Hepatocyte (in vitro differentiated cells): ENCODE results near the gene KIF7. TPM values are rescaled to one million over a fixed set of nuclear protein-coding genes. Genes with fewer than 3 reads are reported as not detected.

Experiments
- DNase-seq: peaks from one replicate; pipeline ENCODE4 v3.0.0-alpha.2; 2016; ENCODE audit warnings: low spot score
- H2AFZ ChIP-seq: fragments of 200-600 bp; sonication (generic); 2 replicates; pipeline ENCODE4 v1.6.0; 2016; ENCODE audit warnings: antibody characterized with exemption, mild to moderate bottlenecking
- H3K27ac ChIP-seq: fragments of 200-600 bp; sonication (generic); 2 replicates; pipeline ENCODE4 v1.5.1; 2016; ENCODE audit warnings: mild to moderate bottlenecking
- H3K27me3 ChIP-seq: fragments of 200-600 bp; sonication (generic); 2 replicates; pipeline ENCODE4 v1.6.1; 2016
- H3K36me3 ChIP-seq: fragments of 200-600 bp; sonication (generic); replicated peaks from 2 replicates; pipeline ENCODE4 v1.5.1; 2016; ENCODE audit warnings: low read depth; ENCODE audit not compliant: insufficient read depth
- H3K4me1 ChIP-seq: fragments of 200-600 bp; sonication (generic); 2 replicates; pipeline ENCODE4 v1.5.1; 2016; ENCODE audit warnings: mild to moderate bottlenecking, moderate library complexity; ENCODE audit not compliant: insufficient read depth
- H3K4me2 ChIP-seq: fragments of 200-600 bp; sonication (generic); 2 replicates; pipeline ENCODE4 v1.6.0; 2016
- H3K4me3 ChIP-seq: fragments of 200-600 bp; sonication (generic); 2 replicates; pipeline ENCODE4 v1.5.1; 2016; ENCODE audit warnings: mild to moderate bottlenecking
- H3K79me2 ChIP-seq: fragments of 200-600 bp; sonication (generic); 2 replicates; pipeline ENCODE4 v1.6.0; 2017; ENCODE audit warnings: mild to moderate bottlenecking
- H3K9me2 ChIP-seq: fragments of 200-600 bp; sonication (generic); replicated peaks from 2 replicates; pipeline ENCODE4 v1.6.0; 2017; ENCODE audit warnings: mild to moderate bottlenecking; ENCODE audit not compliant: insufficient read depth
- H3K9me3 ChIP-seq: fragments of 200-600 bp; sonication (generic); 2 replicates; pipeline ENCODE4 v1.5.1; 2016; ENCODE audit warnings: low read depth, mild to moderate bottlenecking
- H4K20me1 ChIP-seq: fragments of 200-600 bp; sonication (generic); 2 replicates; pipeline ENCODE4 v1.6.0; 2016; ENCODE audit warnings: mild to moderate bottlenecking; ENCODE audit not compliant: insufficient read depth, poor library complexity, severe bottlenecking
- EZH2 ChIP-seq: fragments of 200-600 bp; sonication (generic); IDR thresholded peaks from 2 replicates; pipeline ENCODE4 v1.6.1; 2016; ENCODE audit warnings: antibody characterized with exemption, mild to moderate bottlenecking, borderline replicate concordance
- EZH2phosphoT487 ChIP-seq: fragments of 200-600 bp; sonication (generic); IDR thresholded peaks from one replicate; pipeline ENCODE4 v1.6.1; 2018; ENCODE audit warnings: antibody characterized with exemption, mild to moderate bottlenecking, low read depth, moderate library complexity; ENCODE audit not compliant: unreplicated experiment, severe bottlenecking
- WGBS: methylation state at CpG from one replicate; pipeline ENCODE4 v1.1.6; 2016; ENCODE audit warnings: low lambda C conversion rate; ENCODE audit errors: missing lambda C conversion rate; 5-methylcytosine and 5-hydroxymethylcytosine counted together
- polyA plus RNA-seq: library from polyadenylated mRNA; unstranded; fragments of >200 nt; fragmentation: Nextera tagmentation; extraction: Ambion mirVana; gene quantifications from 2 replicates; pipeline ENCODE4 v1.2.1, GENCODE V29; 2016
- total RNA-seq: library from RNA; depleted of rRNA; stranded (reverse); fragments of >200 nt; gene quantifications from 2 replicates; pipeline ENCODE4 v1.2.3, GENCODE V29; 2014
- TF ChIP-seq, protein P1 (sequence below): fragments of 200-600 bp; sonication (generic); IDR thresholded peaks from 2 replicates; pipeline ENCODE4 v1.5.1; 2016; ENCODE audit warnings: antibody characterized with exemption, mild to moderate bottlenecking; ENCODE audit not compliant: poor library complexity

Gene KIF7
- total and polyA plus RNA-seq, 2 experiments from 2014 or later, result 3.1 to 5.3 TPM

DNA sequence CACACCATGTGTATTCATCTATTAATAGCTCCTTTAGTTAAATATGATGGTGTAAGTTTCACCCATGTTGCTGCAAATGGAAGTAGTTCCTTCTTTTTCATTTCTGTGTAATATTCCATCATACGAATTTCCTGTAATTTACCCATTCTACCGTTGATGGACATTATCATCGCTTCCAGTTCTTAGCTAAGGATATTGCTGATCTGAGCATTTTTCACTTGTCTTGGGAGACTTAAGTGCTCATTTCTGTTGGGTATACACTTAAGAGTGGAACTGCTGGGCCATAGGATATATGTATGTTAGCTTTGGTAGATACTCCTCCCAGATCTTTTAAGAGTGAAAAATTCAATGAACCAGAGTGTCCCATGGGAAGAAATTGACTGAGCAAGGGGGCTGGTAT is 12.9 kb upstream of the KIF7 start:
- TF ChIP-seq, protein P1, sequence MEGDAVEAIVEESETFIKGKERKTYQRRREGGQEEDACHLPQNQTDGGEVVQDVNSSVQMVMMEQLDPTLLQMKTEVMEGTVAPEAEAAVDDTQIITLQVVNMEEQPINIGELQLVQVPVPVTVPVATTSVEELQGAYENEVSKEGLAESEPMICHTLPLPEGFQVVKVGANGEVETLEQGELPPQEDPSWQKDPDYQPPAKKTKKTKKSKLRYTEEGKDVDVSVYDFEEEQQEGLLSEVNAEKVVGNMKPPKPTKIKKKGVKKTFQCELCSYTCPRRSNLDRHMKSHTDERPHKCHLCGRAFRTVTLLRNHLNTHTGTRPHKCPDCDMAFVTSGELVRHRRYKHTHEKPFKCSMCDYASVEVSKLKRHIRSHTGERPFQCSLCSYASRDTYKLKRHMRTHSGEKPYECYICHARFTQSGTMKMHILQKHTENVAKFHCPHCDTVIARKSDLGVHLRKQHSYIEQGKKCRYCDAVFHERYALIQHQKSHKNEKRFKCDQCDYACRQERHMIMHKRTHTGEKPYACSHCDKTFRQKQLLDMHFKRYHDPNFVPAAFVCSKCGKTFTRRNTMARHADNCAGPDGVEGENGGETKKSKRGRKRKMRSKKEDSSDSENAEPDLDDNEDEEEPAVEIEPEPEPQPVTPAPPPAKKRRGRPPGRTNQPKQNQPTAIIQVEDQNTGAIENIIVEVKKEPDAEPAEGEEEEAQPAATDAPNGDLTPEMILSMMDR, result no peak
- no peak for TF ChIP-seq EZH2phosphoT487
- TF ChIP-seq EZH2, result no peak
- Histone ChIP-seq H3K4me3 (no peak overlapping the region), H3K27ac (no peak overlapping the region)

DNA sequence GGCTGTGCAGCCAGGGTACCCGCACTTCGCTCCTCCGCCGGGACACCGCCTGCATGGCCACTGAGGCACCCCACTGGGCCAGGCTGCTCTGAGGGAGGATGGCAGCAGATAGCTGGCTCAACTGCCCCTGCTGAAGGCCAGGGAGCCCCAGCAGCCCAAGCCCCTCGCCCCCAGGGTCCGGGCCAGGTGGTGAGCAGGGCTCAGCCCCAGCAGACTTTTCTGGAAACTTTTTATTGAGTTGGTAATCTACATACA is 12.4 kb upstream of the KIF7 start:
- no peak overlapping the region for H3K4me2 ChIP-seq
- peaks cover 12% of the 10 kb centered on the region for H3K4me1 ChIP-seq
- no peak for DNase-seq
- no peak overlapping the region for H2AFZ ChIP-seq
- H3K9me3 ChIP-seq, result no peaks in the 10 kb centered on the region
- no peak overlapping the region for H3K27ac ChIP-seq
- H4K20me1 ChIP-seq, result no peaks in the 10 kb centered on the region
- no peaks in the 10 kb centered on the region for H3K9me2 ChIP-seq
- 95% methylated on average over 7 of the region's 7 CpGs for WGBS
- H3K79me2 ChIP-seq, result no peaks in the 10 kb centered on the region
- TF ChIP-seq, protein P1, result no peak
- TF ChIP-seq EZH2phosphoT487 (no peak), EZH2 (no peak)
- H3K27me3 ChIP-seq, result no peaks in the 10 kb centered on the region
- H3K4me3 ChIP-seq, result no peak overlapping the region
- H3K36me3 ChIP-seq, result no peaks in the 10 kb centered on the region

More for the DNA sequence above, 12.9 kb upstream of the KIF7 start:
- no peak overlapping the region for H3K4me2 ChIP-seq
- H3K9me2 ChIP-seq, result no peaks in the 10 kb centered on the region
- H2AFZ ChIP-seq, result no peak overlapping the region
- H3K36me3 ChIP-seq, result no peaks in the 10 kb centered on the region
- H3K9me3 ChIP-seq, result no peaks in the 10 kb centered on the region
- peaks cover 12% of the 10 kb centered on the region for H3K4me1 ChIP-seq
- no peak for DNase-seq
- no peaks in the 10 kb centered on the region for H3K27me3 ChIP-seq
- H3K79me2 ChIP-seq, result no peaks in the 10 kb centered on the region
- no peaks in the 10 kb centered on the region for H4K20me1 ChIP-seq
- 97% methylated on average over 3 of the region's 3 CpGs for WGBS

DNA sequence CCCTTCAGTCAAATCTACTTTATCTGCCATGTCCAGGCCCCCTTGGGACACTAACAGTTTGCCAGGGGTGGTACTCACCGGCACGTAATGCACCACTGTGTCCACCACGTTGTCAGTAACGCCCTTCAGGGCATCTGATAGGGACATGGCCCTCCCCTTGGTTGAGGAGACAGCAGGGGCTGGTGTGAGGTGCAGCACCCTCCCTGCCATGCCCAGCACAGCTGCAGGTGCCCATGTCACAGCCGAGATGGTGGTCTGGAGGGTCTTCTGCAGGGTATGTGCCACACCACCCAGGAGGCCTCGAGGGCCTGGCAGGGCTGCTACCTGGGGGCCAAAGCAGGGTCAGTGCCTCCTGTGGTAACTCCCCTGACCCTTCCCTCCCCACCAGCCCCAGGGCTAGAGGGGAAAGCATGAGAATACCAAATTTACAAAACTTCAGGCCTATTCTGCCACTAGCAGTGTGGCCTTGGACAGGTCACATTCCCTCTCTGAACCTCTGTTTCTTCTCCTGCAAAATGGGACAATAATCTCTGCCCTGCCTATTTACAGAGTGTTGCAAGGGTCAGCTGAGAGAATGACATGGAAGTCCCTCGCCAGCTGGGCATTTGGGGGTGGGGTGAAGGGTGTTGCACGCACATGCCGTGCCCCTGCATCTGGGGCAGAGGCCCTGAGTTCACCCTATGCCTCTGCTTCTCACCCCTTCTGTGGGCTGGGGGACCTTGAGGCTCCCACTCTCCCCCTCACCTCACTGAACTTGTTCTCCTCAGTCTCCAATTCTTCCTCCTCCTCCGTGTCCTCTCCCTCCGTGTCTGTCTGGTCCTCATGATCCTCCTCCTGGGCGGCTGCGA is 11.8 kb upstream of the KIF7 start:
- Histone ChIP-seq H3K79me2 (no peaks in the 10 kb centered on the region), H3K27ac (no peak overlapping the region), H4K20me1 (no peaks in the 10 kb centered on the region), H3K36me3 (no peaks in the 10 kb centered on the region), H3K4me1 (peaks cover 12% of the 10 kb centered on the region), H2AFZ (no peak overlapping the region), H3K4me3 (no peak overlapping the region), H3K9me2 (no peaks in the 10 kb centered on the region), H3K27me3 (no peaks in the 10 kb centered on the region), H3K4me2 (no peak overlapping the region), H3K9me3 (no peaks in the 10 kb centered on the region)
- DNase-seq, result no peak
- 90% methylated on average over 12 of the region's 13 CpGs for WGBS
- no peak for TF ChIP-seq EZH2
- TF ChIP-seq EZH2phosphoT487, result no peak
- TF ChIP-seq, protein P1, result no peak
